Choroid plexus epithelial cell (primary cell): Measurements from ENCODE around the gene C2orf78.

ENCODE experiments used
- DNase-seq: peaks from one replicate; pipeline ENCODE4 v3.0.0-alpha.2; 2010; ENCODE audit warnings: low read depth
- H3K4me3 ChIP-seq: 2 replicates; pipeline ENCODE4 v1.5.1; 2011; ENCODE audit warnings: low read depth, mild to moderate bottlenecking, control low read depth, low read length, moderate library complexity
- TF ChIP-seq, protein P1 (sequence below): conservative IDR thresholded peaks from 2 replicates; pipeline ENCODE4 v1.5.1; 2011; ENCODE audit warnings: low read depth, mild to moderate bottlenecking, control low read depth, inconsistent platforms, low read length, moderate library complexity

The C2orf78 gene

DNA sequence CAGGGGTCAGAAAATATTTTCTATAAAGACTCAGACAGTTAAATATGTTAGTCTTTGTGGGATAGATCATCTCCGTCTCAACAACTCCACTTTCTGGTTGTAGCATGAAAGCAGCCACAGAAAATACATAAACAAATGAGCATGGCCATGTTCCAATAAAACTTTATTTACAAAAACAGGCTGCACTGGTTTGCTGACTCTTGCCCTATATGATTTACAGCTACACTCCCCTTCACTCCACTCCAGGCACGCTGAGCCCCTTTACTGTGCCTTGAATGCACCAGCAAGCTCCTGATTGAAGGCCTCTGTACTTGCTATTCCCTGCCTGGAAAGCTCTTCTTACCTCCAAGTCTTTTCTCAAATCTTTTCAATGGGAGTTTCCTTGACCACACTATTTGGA is 39.0 kb downstream of the C2orf78 start:
- no peak for DNase-seq
- TF ChIP-seq, protein P1, sequence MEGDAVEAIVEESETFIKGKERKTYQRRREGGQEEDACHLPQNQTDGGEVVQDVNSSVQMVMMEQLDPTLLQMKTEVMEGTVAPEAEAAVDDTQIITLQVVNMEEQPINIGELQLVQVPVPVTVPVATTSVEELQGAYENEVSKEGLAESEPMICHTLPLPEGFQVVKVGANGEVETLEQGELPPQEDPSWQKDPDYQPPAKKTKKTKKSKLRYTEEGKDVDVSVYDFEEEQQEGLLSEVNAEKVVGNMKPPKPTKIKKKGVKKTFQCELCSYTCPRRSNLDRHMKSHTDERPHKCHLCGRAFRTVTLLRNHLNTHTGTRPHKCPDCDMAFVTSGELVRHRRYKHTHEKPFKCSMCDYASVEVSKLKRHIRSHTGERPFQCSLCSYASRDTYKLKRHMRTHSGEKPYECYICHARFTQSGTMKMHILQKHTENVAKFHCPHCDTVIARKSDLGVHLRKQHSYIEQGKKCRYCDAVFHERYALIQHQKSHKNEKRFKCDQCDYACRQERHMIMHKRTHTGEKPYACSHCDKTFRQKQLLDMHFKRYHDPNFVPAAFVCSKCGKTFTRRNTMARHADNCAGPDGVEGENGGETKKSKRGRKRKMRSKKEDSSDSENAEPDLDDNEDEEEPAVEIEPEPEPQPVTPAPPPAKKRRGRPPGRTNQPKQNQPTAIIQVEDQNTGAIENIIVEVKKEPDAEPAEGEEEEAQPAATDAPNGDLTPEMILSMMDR, result no peak
- no peak overlapping the region for H3K4me3 ChIP-seq

DNA sequence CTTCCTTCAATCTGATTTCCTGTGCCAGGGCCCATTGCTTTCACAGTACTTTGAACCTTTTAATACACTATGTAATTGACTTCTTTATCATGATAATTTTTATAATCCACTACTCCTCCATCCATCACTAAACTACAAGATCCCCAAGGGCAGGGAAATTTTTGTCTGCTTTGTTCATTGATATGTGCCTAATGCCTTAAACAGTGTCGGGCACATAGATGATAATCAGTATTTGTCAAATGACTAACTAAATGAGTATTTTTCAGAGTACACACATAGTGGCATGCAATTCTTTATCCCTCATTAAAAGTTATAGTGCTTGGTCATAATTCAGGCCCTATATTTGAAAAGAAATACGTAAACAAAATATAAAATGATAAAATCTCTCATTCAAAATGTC is 39.4 kb downstream of the C2orf78 start:
- TF ChIP-seq, protein P1, result no peak
- H3K4me3 ChIP-seq, result no peak overlapping the region
- no peak for DNase-seq

DNA sequence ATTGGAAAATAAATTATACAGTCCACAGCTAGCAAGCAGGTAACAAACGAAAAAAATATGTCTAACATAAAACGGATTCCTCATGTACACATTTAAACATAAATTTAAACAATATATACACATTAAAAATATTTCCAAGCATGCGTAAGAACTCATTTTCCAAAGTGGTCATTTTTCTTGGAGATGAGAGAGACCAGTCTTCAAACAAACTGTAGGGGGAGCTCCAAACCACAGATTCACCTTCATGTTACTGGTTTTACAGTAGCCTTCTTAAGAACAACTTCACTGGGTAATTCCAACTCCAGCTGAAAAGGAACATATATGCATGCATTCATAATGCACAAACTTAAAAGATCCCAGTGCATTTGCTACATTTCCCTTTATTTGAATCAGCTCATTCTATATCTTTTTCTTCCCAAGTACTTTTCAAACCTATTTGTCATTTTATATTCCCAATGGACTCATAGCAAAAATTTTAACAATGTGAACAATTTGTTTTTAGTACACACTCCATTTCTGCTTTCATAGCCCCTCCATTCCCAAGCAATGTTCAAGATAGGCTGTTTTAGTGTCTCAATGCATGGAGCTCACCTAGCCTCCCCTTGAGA is 40.0 kb downstream of the C2orf78 start:
- DNase-seq, result peak; percentile 96
- no peak overlapping the region for H3K4me3 ChIP-seq
- TF ChIP-seq, protein P1, result peak; percentile 78

DNA sequence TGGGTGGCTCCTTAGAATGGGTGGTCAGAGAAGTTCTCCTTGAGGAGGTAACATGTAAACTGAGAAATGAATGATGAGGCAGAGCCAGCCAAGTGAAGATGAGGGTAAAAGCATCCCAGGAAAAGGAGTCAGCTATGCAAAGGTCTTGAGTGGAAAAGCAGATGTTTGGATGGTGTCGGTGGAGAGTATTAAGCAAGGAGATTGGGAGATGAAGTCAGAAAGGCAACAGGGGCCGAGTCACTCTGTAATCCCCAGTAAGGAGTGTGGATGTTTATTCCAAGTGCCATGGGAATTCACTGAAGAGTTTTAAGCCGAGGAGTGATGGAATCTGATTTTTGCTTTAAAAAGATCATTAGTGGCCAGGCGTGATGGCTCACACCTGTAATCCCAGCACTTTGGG is 41.4 kb downstream of the C2orf78 start:
- no peak for DNase-seq
- no peak overlapping the region for H3K4me3 ChIP-seq
- TF ChIP-seq, protein P1, result no peak

DNA sequence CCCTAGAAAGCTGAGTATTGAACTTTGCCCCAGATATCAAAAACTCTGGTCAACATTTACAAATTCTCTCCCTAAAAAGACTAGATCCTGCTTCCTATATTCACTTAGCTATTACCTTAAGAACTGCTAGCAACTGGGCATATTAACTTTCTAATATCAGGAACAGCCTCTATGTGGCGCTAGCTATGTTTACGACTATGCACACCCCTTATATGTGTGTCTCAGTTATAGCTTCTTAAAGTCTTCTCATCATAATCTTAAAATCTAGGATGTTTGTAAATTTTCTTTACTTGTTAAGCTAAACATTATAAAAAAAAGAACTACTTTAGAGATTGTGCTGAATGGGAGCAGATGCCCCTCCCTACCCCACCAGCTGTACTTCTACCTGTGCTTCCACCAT is 43.0 kb downstream of the C2orf78 start:
- H3K4me3 ChIP-seq, result no peak overlapping the region
- DNase-seq, result peak; percentile 78
- TF ChIP-seq, protein P1, result peak; percentile 59

DNA sequence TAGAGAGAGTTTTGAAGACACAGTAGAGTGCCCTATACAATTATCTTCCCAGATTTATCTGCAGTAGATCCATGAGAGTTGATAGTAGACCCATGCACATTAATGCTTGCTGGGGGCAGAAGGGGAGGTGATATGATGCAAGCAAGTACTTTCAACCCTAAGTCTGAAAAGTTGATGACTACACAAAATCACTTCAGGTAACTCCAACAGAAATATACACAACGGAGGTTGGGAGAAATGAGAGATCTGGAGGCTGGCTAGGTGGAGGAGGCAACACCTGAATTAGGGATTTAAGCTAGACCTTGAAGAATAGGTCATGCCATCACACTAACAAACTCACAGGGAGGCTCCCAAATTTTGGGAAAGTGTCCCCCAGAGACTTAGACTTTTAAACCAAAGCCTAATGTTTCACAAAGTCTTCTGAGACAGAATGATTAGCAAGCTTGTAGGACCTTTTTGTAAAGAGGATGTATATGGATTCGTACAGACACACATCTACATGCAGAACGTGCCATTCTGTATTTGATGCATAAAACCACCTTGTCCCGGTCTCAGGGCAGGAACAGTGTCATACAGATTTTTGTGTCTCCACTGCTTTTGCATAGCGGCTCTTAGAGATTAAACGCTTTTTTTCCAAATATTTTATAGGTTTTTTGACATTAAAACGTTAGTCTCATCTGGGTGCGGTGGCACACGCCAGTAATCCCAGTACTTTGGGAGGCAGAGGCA is 43.8 kb downstream of the C2orf78 start:
- TF ChIP-seq, protein P1, result no peak
- no peak for DNase-seq
- H3K4me3 ChIP-seq, result no peak overlapping the region

DNA sequence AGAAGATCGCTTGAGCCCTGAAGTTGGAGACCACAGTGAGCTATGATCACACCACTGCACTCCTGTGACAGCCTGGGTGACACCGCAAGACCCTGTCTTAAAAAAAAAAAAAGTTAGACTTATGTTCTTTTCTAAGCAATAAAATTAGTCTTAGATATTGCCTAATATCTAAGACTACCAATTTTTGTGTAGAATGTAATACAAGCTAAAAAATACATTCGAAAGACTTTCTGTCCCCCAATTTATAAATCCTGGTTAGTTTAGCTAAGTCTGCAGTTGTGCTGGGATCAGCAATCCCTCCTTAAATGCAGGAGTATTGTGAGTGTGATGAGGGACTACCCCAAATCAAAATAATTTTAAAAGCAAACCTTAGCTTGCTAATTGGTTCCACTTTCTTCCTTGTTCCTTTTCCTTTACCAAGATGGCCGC is 44.4 kb downstream of the C2orf78 start:
- DNase-seq, result no peak
- peak overlapping the region; percentile 94 for H3K4me3 ChIP-seq
- TF ChIP-seq, protein P1, result no peak
